Fibroblast of lung (primary cell): Measurements from ENCODE around the gene SCYL1. TPM values are rescaled to one million over a fixed set of nuclear protein-coding genes. Genes with fewer than 3 reads are reported as not detected.

Experiments used
- DNase-seq, 2 donors: peaks; one replicate each; pipeline versions ENCODE4 v3.0.0 to v3.0.0-alpha.2; 2010; ENCODE audit warnings: low read depth in 2 of 2
- H2AFZ ChIP-seq: 2 replicates; pipeline ENCODE4 v1.5.1; 2012; ENCODE audit warnings: low read length, control low read depth, inconsistent platforms
- H3K27ac ChIP-seq: 2 replicates; pipeline ENCODE4 v1.5.1; 2011; ENCODE audit warnings: low read length, control low read depth; ENCODE audit not compliant: insufficient read depth
- H3K27me3 ChIP-seq: 2 replicates; pipeline ENCODE4 v1.5.1; 2011; ENCODE audit warnings: mild to moderate bottlenecking, low read length; ENCODE audit not compliant: control insufficient read depth, insufficient read depth
- H3K36me3 ChIP-seq: 2 replicates; pipeline ENCODE4 v1.5.1; 2011; ENCODE audit warnings: low read length; ENCODE audit not compliant: control insufficient read depth, insufficient read depth
- H3K4me1 ChIP-seq: 2 replicates; pipeline ENCODE4 v1.5.1; 2011; ENCODE audit warnings: low read length; ENCODE audit not compliant: control insufficient read depth, insufficient read depth; ENCODE audit errors: extremely low read depth
- H3K4me2 ChIP-seq: 2 replicates; pipeline ENCODE4 v1.5.1; 2011; ENCODE audit warnings: low read length, control low read depth; ENCODE audit not compliant: insufficient read depth; ENCODE audit errors: extremely low read depth
- H3K4me3 ChIP-seq, 4 experiments: fragments of 200-600 bp in 1 of 4; sonication (generic) in 1 of 4; replicated peaks in 1 of 4; 2 replicates each; pipeline ENCODE4 v1.5.1; 2011 to 2016; ENCODE audit warnings: low read length in 4 of 4, low read depth in 3 of 4, mild to moderate bottlenecking in 3 of 4, control low read depth in 2 of 4, inconsistent platforms in 1 of 4, mixed read lengths in 1 of 4; ENCODE audit not compliant: insufficient read depth in 1 of 4; ENCODE audit errors: control extremely low read depth in 1 of 4
- H3K79me2 ChIP-seq: 2 replicates; pipeline ENCODE4 v1.5.1; 2012; ENCODE audit warnings: mild to moderate bottlenecking, low read length, inconsistent platforms; ENCODE audit not compliant: control insufficient read depth, insufficient read depth
- H3K9ac ChIP-seq: 2 replicates; pipeline ENCODE4 v1.5.1; 2011; ENCODE audit warnings: mild to moderate bottlenecking, low read length, control low read depth; ENCODE audit not compliant: insufficient read depth
- H3K9me3 ChIP-seq: 2 replicates; pipeline ENCODE4 v1.5.1; 2012; ENCODE audit warnings: low read depth, low read length; ENCODE audit not compliant: control insufficient read depth, insufficient read depth
- H4K20me1 ChIP-seq: 2 replicates; pipeline ENCODE4 v1.5.1; 2011; ENCODE audit warnings: low read length; ENCODE audit not compliant: control insufficient read depth, insufficient read depth; ENCODE audit errors: extremely low read depth
- EZH2 ChIP-seq: IDR thresholded peaks from 2 replicates; pipeline ENCODE4 v1.5.1; 2012; ENCODE audit warnings: low read length, control low read depth, mild to moderate bottlenecking; ENCODE audit errors: missing control alignments
- polyA plus RNA-seq, 2 donors: library from polyadenylated mRNA; depleted of rRNA in 1 of 2; stranded (reverse) in 1 of 2; unstranded in 1 of 2; fragments of >200 nt; gene quantifications; 2 replicates each; pipeline ENCODE4 v1.2.1, GENCODE V29; 2011 to 2012; ENCODE audit warnings: missing spikeins in 1 of 2
- total RNA-seq: library from RNA; depleted of rRNA; stranded (reverse); fragments of >200 nt; gene quantifications from 2 replicates; pipeline ENCODE4 v1.2.1, GENCODE V29; 2014
- TF ChIP-seq, protein P1 (sequence below), 2 donors: IDR thresholded peaks in 1 of 2; conservative IDR thresholded peaks in 1 of 2; 1 replicate in 1 of 2; 2 replicates in 1 of 2; pipeline ENCODE4 v1.5.1; 2011 to 2012; ENCODE audit warnings: low read length in 2 of 2, control low read depth in 1 of 2, inconsistent platforms in 1 of 2, low read depth in 1 of 2, mild to moderate bottlenecking in 1 of 2

Gene SCYL1
- total and polyA plus RNA-seq, 2 donors (not counting 1 experiment from before 2014, with no cell fraction given): 58.2 to 84.6 TPM

DNA sequence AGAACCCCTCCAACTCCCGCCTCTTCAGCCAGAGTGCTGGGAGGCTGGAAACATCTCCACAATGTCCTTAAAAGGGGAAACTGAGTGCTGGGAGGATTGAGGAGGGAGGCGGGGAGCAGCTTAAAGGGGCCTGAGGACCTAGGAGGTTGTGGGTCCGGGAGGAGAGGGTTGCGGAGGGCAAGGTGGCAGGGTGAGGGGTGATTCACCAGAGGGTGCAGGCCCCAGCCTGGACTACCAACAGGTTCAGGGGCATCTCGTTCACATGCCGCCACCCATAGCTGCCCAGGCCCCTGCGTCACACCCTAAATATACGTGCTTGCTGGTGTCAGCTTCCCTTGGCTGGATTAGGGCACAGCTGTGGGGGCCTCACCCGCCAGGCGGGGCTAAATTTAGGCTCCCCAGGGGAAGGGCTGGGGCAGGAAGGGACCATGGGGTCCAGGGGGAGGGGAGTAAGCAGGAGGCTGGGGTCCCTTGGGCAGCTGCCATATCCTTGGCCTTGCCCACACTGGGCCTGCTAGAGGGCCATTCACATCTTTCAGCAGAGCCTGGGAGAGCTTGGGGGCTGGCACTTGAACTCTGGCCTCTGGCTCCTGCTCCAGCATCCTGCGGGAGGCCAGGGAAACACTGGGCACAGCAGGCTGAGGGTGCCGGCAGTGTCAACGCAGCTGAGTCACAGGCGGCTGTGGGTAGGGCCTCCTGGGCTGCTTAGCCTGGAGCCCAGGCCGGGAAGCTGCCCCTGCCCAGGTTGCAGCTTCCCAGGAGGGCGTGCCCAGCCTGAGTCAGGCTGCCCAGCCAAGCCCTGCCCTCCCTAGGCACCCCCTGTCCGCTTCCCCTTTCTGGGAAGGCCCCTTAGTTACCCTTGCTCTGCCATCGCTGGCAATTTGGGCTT is 52.2 kb downstream of the SCYL1 start:
- H3K9me3 ChIP-seq: no peaks in the 10 kb centered on the region
- peaks cover 22% of the 10 kb centered on the region for H3K79me2 ChIP-seq
- peak overlapping the region; percentile 55 to 79 (median 60) for H3K4me3 ChIP-seq
- H3K4me2 ChIP-seq: peak overlapping the region; percentile 99
- peaks cover 24% of the 10 kb centered on the region for H3K36me3 ChIP-seq
- TF ChIP-seq EZH2: no peak
- TF ChIP-seq, protein P1, sequence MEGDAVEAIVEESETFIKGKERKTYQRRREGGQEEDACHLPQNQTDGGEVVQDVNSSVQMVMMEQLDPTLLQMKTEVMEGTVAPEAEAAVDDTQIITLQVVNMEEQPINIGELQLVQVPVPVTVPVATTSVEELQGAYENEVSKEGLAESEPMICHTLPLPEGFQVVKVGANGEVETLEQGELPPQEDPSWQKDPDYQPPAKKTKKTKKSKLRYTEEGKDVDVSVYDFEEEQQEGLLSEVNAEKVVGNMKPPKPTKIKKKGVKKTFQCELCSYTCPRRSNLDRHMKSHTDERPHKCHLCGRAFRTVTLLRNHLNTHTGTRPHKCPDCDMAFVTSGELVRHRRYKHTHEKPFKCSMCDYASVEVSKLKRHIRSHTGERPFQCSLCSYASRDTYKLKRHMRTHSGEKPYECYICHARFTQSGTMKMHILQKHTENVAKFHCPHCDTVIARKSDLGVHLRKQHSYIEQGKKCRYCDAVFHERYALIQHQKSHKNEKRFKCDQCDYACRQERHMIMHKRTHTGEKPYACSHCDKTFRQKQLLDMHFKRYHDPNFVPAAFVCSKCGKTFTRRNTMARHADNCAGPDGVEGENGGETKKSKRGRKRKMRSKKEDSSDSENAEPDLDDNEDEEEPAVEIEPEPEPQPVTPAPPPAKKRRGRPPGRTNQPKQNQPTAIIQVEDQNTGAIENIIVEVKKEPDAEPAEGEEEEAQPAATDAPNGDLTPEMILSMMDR (conservative IDR thresholded peaks at IDR 0.05 in 1 of 2, IDR thresholded peaks at IDR 0.05 in 1 of 2; ENCODE audit: low read depth in 1 of 2, low read length in 2 of 2): no peak
- H3K4me1 ChIP-seq: peaks cover 34% of the 10 kb centered on the region
- peak; percentile 59 to 69 for DNase-seq
- H2AFZ ChIP-seq: no peak overlapping the region
- no peaks in the 10 kb centered on the region for H4K20me1 ChIP-seq
- H3K27ac ChIP-seq: peak overlapping the region; percentile 80
- H3K9ac ChIP-seq: peak overlapping the region; percentile 71
- no peaks in the 10 kb centered on the region for H3K27me3 ChIP-seq

DNA sequence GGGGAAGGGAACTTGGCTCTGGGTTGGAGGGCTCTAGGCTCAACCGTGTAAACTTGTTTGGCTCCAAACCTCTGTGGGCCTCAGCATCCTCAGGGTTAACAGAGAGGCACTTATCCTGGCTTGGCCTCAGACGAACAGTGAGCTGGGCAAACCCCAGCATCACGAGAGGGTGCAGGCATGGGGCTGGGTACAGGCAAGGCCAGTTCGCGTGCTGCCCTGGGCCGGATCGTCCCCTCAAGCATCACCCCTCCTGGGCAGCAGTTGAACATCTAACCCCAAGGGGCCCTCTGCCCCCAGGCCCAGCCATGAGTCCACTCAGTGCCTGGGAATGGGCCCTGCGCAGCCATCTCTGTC is 52.9 kb downstream of the SCYL1 start:
- Histone ChIP-seq H3K9ac (peak overlapping the region; percentile 71), H3K79me2 (peaks cover 21% of the 10 kb centered on the region)

DNA sequence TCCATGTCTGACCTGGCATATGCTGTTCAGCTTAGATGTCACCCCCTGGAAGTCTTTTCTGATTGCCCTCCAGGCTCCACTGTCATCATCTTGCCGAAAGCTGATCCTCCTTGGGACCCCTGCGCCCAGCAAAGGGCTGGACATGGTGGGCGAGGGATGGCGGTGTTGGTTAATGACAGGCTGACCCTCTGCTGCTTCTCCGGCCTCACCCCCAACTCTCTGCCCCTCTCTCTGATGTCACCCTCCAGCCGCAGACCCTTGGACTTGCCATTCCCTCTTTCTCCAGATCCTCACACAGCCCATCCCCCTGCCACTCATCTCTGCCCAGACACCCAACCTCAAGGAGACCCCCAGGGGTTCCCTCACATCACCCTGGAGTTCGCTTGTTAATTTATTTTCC is 53.3 kb downstream of the SCYL1 start:
- H3K9me3 ChIP-seq: no peaks in the 10 kb centered on the region
- peak overlapping the region in 1 of 4 experiments; percentile 65 for H3K4me3 ChIP-seq
- H3K36me3 ChIP-seq: peaks cover 24% of the 10 kb centered on the region
- DNase-seq: no peak
- no peak overlapping the region for H3K9ac ChIP-seq
- no peaks in the 10 kb centered on the region for H3K27me3 ChIP-seq
- TF ChIP-seq, protein P1 (conservative IDR thresholded peaks at IDR 0.05 in 1 of 2, IDR thresholded peaks at IDR 0.05 in 1 of 2; ENCODE audit: low read depth in 1 of 2, low read length in 2 of 2): no peak
- no peak for TF ChIP-seq EZH2
- no peak overlapping the region for H3K27ac ChIP-seq
- H3K79me2 ChIP-seq: peaks cover 17% of the 10 kb centered on the region
- H2AFZ ChIP-seq: no peak overlapping the region
- peaks cover 32% of the 10 kb centered on the region for H3K4me1 ChIP-seq
- no peaks in the 10 kb centered on the region for H4K20me1 ChIP-seq
- H3K4me2 ChIP-seq: no peak overlapping the region

More for the DNA sequence above, 52.9 kb downstream of the SCYL1 start:
- Histone ChIP-seq H3K36me3 (peaks cover 24% of the 10 kb centered on the region), H2AFZ (no peak overlapping the region), H4K20me1 (no peaks in the 10 kb centered on the region), H3K27ac (peak overlapping the region; percentile 80), H3K27me3 (no peaks in the 10 kb centered on the region), H3K4me1 (peaks cover 34% of the 10 kb centered on the region), H3K9me3 (no peaks in the 10 kb centered on the region), H3K4me2 (peak overlapping the region; percentile 99), H3K4me3 (peak overlapping the region in 1 of 4 experiments; percentile 65)
- TF ChIP-seq, protein P1 (conservative IDR thresholded peaks at IDR 0.05 in 1 of 2, IDR thresholded peaks at IDR 0.05 in 1 of 2; ENCODE audit: low read depth in 1 of 2, low read length in 2 of 2): no peak
- TF ChIP-seq EZH2: no peak
- DNase-seq: no peak
